DOHH2 (cell line): ENCODE measurements around the gene SPATA6.

Source experiments
- H3F3A ChIP-seq: fragments of 200-600 bp; sonication (generic), shearing (Covaris generic); 2 replicates; pipeline ENCODE4 v1.6.0; 2016; ENCODE audit warnings: antibody characterized with exemption, mild to moderate bottlenecking; ENCODE audit not compliant: control insufficient read depth, insufficient read depth
- H3K27ac ChIP-seq: fragments of 200-600 bp; sonication (generic); 2 replicates; pipeline ENCODE4 v1.5.1; 2014; ENCODE audit warnings: low read depth, mild to moderate bottlenecking, low read length, moderate library complexity
- H3K27me3 ChIP-seq: fragments of 200-600 bp; sonication (generic); 2 replicates; pipeline ENCODE4 v1.6.1; 2014; ENCODE audit warnings: mild to moderate bottlenecking, low read length, mixed read lengths; ENCODE audit not compliant: control insufficient read depth
- H3K36me3 ChIP-seq: fragments of 200-600 bp; sonication (generic); 2 replicates; pipeline ENCODE4 v1.6.1; 2014; ENCODE audit warnings: mild to moderate bottlenecking, low read length, moderate library complexity, mixed read lengths; ENCODE audit not compliant: control insufficient read depth
- H3K4me1 ChIP-seq: fragments of 200-600 bp; sonication (generic); 2 replicates; pipeline ENCODE4 v1.6.1; 2014; ENCODE audit warnings: mild to moderate bottlenecking, low read length, mixed read lengths; ENCODE audit not compliant: control insufficient read depth
- H3K4me2 ChIP-seq: fragments of 200-600 bp; sonication (generic); 2 replicates; pipeline ENCODE4 v1.6.0; 2014; ENCODE audit warnings: mild to moderate bottlenecking, low read length, moderate library complexity
- H3K4me3 ChIP-seq: fragments of 200-600 bp; sonication (generic); 2 replicates; pipeline ENCODE4 v1.5.1; 2014; ENCODE audit warnings: mild to moderate bottlenecking, low read length, mixed read lengths
- H3K79me2 ChIP-seq: fragments of 200-600 bp; sonication (generic); 2 replicates; pipeline ENCODE4 v1.6.1; 2014; ENCODE audit warnings: mild to moderate bottlenecking, low read length, mixed read lengths; ENCODE audit not compliant: control insufficient read depth
- H3K9me2 ChIP-seq: fragments of 200-600 bp; sonication (generic); replicated peaks from 2 replicates; pipeline ENCODE4 v1.6.1; 2014; ENCODE audit warnings: mild to moderate bottlenecking, low read length, mixed read lengths; ENCODE audit not compliant: control insufficient read depth
- H3K9me3 ChIP-seq: fragments of 200-600 bp; sonication (generic); 2 replicates; pipeline ENCODE4 v1.6.1; 2014; ENCODE audit warnings: antibody characterized with exemption, low read length, mixed read lengths; ENCODE audit not compliant: control insufficient read depth, insufficient read depth
- H4K20me1 ChIP-seq: fragments of 200-600 bp; sonication (generic); 2 replicates; pipeline ENCODE4 v1.6.0; 2014; ENCODE audit warnings: low read depth, mild to moderate bottlenecking, antibody characterized with exemption, low read length, moderate library complexity; ENCODE audit not compliant: control insufficient read depth, insufficient read depth
- EZH2phosphoT487 ChIP-seq: fragments of 200-600 bp; sonication (generic); IDR thresholded peaks from 2 replicates; pipeline ENCODE4 v1.6.1; 2017; ENCODE audit warnings: borderline replicate concordance, mild to moderate bottlenecking, antibody characterized with exemption, low read length, moderate library complexity, mixed read lengths
- TF ChIP-seq, protein P1 (sequence below): fragments of 200-600 bp; sonication (generic); IDR thresholded peaks from one replicate; pipeline ENCODE4 v1.5.1; 2014; ENCODE audit warnings: antibody characterized with exemption, mild to moderate bottlenecking, low read depth, low read length; ENCODE audit not compliant: poor library complexity, severe bottlenecking

Gene SPATA6

DNA sequence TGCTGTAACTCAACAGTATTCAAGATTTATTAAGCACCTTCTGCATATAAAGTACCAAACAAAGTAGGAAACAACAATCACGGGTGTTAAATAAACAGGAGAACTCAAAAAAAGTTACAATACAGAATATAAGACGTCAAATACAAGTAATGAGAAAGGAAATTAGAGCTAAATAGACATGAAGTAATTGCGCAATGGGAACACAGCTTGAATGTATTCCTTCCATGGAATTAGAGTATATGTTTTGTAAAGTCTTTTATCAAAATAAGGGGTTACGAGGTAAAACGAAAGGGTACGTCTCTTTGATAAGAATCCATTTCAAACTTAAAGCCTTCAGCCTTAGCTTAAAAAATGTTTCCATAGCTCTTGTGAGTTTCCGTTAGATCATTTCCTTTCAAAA lies 109.1 kb downstream of the SPATA6 start:
- H3F3A ChIP-seq, result no peaks in the 10 kb centered on the region
- no peaks in the 10 kb centered on the region for H3K27me3 ChIP-seq
- no peaks in the 10 kb centered on the region for H3K79me2 ChIP-seq
- H3K4me1 ChIP-seq, result no peaks in the 10 kb centered on the region
- no peak overlapping the region for H3K4me2 ChIP-seq
- H3K9me3 ChIP-seq, result no peaks in the 10 kb centered on the region
- no peaks in the 10 kb centered on the region for H3K9me2 ChIP-seq
- no peaks in the 10 kb centered on the region for H4K20me1 ChIP-seq
- TF ChIP-seq, protein P1, sequence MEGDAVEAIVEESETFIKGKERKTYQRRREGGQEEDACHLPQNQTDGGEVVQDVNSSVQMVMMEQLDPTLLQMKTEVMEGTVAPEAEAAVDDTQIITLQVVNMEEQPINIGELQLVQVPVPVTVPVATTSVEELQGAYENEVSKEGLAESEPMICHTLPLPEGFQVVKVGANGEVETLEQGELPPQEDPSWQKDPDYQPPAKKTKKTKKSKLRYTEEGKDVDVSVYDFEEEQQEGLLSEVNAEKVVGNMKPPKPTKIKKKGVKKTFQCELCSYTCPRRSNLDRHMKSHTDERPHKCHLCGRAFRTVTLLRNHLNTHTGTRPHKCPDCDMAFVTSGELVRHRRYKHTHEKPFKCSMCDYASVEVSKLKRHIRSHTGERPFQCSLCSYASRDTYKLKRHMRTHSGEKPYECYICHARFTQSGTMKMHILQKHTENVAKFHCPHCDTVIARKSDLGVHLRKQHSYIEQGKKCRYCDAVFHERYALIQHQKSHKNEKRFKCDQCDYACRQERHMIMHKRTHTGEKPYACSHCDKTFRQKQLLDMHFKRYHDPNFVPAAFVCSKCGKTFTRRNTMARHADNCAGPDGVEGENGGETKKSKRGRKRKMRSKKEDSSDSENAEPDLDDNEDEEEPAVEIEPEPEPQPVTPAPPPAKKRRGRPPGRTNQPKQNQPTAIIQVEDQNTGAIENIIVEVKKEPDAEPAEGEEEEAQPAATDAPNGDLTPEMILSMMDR, result no peak
- no peak for TF ChIP-seq EZH2phosphoT487
- no peaks in the 10 kb centered on the region for H3K36me3 ChIP-seq
- H3K4me3 ChIP-seq, result no peak overlapping the region
- H3K27ac ChIP-seq, result no peak overlapping the region

DNA sequence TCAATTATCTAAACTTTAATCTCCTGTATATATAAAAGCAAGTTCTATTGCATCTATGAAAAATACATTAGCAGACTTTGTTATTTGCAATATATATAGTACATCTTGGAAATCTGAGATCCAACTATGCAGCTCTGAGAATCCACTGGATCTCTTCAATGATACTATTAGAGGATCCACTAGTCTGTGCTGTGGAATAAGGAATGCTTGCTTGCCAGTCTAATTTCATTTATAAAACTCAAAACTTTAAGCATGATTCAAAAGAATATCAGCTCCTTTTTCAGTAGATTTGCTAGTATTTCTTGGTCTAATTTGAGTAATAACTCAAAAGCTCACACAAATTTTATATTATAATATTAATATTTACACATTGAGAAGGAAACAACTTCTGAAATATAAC lies 115.1 kb downstream of the SPATA6 start:
- H3K27ac ChIP-seq, result no peak overlapping the region
- H3F3A ChIP-seq, result no peaks in the 10 kb centered on the region
- TF ChIP-seq EZH2phosphoT487, result no peak
- TF ChIP-seq, protein P1, result no peak
- no peaks in the 10 kb centered on the region for H3K27me3 ChIP-seq
- H3K4me3 ChIP-seq, result no peak overlapping the region
- no peaks in the 10 kb centered on the region for H3K9me2 ChIP-seq
- no peaks in the 10 kb centered on the region for H3K36me3 ChIP-seq
- H3K4me2 ChIP-seq, result no peak overlapping the region
- H4K20me1 ChIP-seq, result no peaks in the 10 kb centered on the region
- no peaks in the 10 kb centered on the region for H3K4me1 ChIP-seq
- H3K79me2 ChIP-seq, result no peaks in the 10 kb centered on the region
- no peaks in the 10 kb centered on the region for H3K9me3 ChIP-seq

DNA sequence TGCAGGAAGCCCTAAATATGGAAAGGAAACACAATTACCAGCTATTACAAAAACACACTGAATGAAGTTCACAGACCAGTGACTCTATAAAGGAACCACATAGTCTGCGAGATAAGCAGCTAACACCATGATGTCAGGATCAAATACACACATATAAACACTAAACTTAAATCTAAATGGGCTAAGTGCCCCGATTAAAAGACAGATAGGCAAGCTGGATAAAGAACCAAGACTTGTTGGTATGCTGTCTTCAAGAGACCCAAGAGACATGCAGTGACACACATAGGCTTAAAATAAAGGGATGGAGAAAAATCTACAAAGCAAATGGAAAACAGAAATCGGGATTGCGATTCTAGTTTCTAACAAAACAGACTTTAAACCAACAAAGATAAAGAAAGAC lies 127.6 kb downstream of the SPATA6 start:
- Histone ChIP-seq H3K9me3 (no peaks in the 10 kb centered on the region), H4K20me1 (no peaks in the 10 kb centered on the region), H3F3A (no peaks in the 10 kb centered on the region), H3K36me3 (no peaks in the 10 kb centered on the region), H3K27me3 (no peaks in the 10 kb centered on the region), H3K4me1 (no peaks in the 10 kb centered on the region), H3K79me2 (no peaks in the 10 kb centered on the region), H3K4me3 (no peak overlapping the region), H3K4me2 (no peak overlapping the region), H3K27ac (no peak overlapping the region), H3K9me2 (no peaks in the 10 kb centered on the region)
- TF ChIP-seq, protein P1, result no peak
- no peak for TF ChIP-seq EZH2phosphoT487

DNA sequence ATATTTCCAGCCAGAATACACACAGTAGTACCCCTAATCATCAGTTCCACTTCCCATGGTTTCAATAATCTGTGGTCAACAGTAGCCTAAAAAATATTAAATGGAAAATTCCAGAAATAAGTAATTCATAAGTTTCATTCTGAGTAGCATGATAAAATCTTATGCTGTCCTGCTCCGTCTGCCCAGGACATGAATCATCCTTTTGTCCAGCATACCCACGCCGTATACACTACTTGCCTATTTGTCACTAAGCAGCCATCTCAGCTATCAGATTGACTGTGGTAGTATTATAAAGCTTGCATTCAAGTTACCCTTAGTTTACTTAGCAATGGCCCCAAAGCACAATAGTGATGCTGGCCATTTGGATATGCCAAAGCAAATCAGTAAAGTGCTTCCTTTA lies 130.8 kb downstream of the SPATA6 start:
- H3K27me3 ChIP-seq, result no peaks in the 10 kb centered on the region
- no peak overlapping the region for H3K27ac ChIP-seq
- no peaks in the 10 kb centered on the region for H3K9me2 ChIP-seq
- H3K4me1 ChIP-seq, result no peaks in the 10 kb centered on the region
- no peaks in the 10 kb centered on the region for H3K9me3 ChIP-seq
- no peak overlapping the region for H3K4me2 ChIP-seq
- no peaks in the 10 kb centered on the region for H3F3A ChIP-seq
- H3K4me3 ChIP-seq, result no peak overlapping the region
- H4K20me1 ChIP-seq, result no peaks in the 10 kb centered on the region
- TF ChIP-seq, protein P1, result no peak
- TF ChIP-seq EZH2phosphoT487, result no peak
- H3K36me3 ChIP-seq, result no peaks in the 10 kb centered on the region
- no peaks in the 10 kb centered on the region for H3K79me2 ChIP-seq
